Epidermal melanocyte (primary cell): ENCODE data around the gene PLAAT5.
"Not testable (repeated sequence)": the region's sequence is repeated elsewhere in the genome, so short reads cannot be mapped to it uniquely, and the experiment has no call there.

Experiments used
- DNase-seq: peaks from one replicate; pipeline ENCODE4 v3.0.0; 2011; ENCODE audit warnings: low spot score; ENCODE audit not compliant: insufficient read length

Gene PLAAT5

GRCh38 chr11:63485777-63486176 lies 5.2 kb downstream of the PLAAT5 start:
- no peak for DNase-seq

- no peak for DNase-seq
These were observed 10.9 kb downstream of the PLAAT5 start for GRCh38 chr11:63480039-63480438.

GRCh38 chr11:63478896-63479295 lies 12.1 kb downstream of the PLAAT5 start:
- peak; percentile 79 for DNase-seq

- no peak for DNase-seq
These were observed 14.3 kb downstream of the PLAAT5 start for GRCh38 chr11:63476618-63477017.

GRCh38 chr11:63472372-63472771 lies 18.6 kb downstream of the PLAAT5 start:
- DNase-seq: no peak

GRCh38 chr11:63470311-63470710 lies 20.7 kb downstream of the PLAAT5 start:
- no peak for DNase-seq

- DNase-seq: no peak
These were observed 28.8 kb downstream of the PLAAT5 start for GRCh38 chr11:63462137-63462536.

- DNase-seq: no peak
These were observed 31.4 kb downstream of the PLAAT5 start for GRCh38 chr11:63459586-63459985.

GRCh38 chr11:63448646-63449045 lies 42.3 kb downstream of the PLAAT5 start:
- peak; percentile 11 for DNase-seq

- DNase-seq: no peak
These were observed 45.2 kb downstream of the PLAAT5 start for GRCh38 chr11:63445720-63446119.

- peak; percentile 14 for DNase-seq
These were observed 45.8 kb downstream of the PLAAT5 start for GRCh38 chr11:63445118-63445517.

- no peak for DNase-seq
These were observed 46.8 kb downstream of the PLAAT5 start for GRCh38 chr11:63444160-63444559.

GRCh38 chr11:63443714-63444113 lies 47.3 kb downstream of the PLAAT5 start:
- no peak for DNase-seq

- DNase-seq: not testable (repeated sequence)
These were observed 55.1 kb downstream of the PLAAT5 start for GRCh38 chr11:63435831-63436230.

- not testable (repeated sequence) for DNase-seq
These were observed 55.6 kb downstream of the PLAAT5 start for GRCh38 chr11:63435351-63435750.

- DNase-seq: not testable (repeated sequence)
These were observed 60.2 kb downstream of the PLAAT5 start for GRCh38 chr11:63430731-63431130.

- no peak for DNase-seq
These were observed 62.9 kb downstream of the PLAAT5 start for GRCh38 chr11:63427971-63428508.

GRCh38 chr11:63417174-63417852 lies 73.7 kb downstream of the PLAAT5 start:
- no peak for DNase-seq
